Measurements from ENCODE around the gene SDK1.

SDK1 gene

GRCh38 chr7:3924277-3924676, 623.2 kb downstream of the SDK1 start (continued):
- TF ChIP-seq KLF16 (tag by site-specific recombination; IDR thresholded peaks at IDR 0.05): no peak
- no peak for TF ChIP-seq ZSCAN30 (tag by site-specific recombination; IDR thresholded peaks at IDR 0.05)
- TF ChIP-seq ZBTB17 (tag by site-specific recombination; IDR thresholded peaks at IDR 0.05): no peak
- no peak for TF ChIP-seq ZNF837 (tag by site-specific recombination; IDR thresholded peaks at IDR 0.05)
- no peak for TF ChIP-seq ZNF16 (tag by site-specific recombination; IDR thresholded peaks at IDR 0.05; ENCODE audit: low read depth)
- TF ChIP-seq ZNF560 (tag by site-specific recombination; IDR thresholded peaks at IDR 0.05; ENCODE audit: borderline replicate concordance): no peak
- no peak for TF ChIP-seq ZNF585B (tag by site-specific recombination; IDR thresholded peaks at IDR 0.05)
- no peak for TF ChIP-seq SCRT1 (tag by site-specific recombination; IDR thresholded peaks at IDR 0.05; ENCODE audit: borderline replicate concordance)

- no peaks in the 10 kb centered on the region for H3K9me3 ChIP-seq (ENCODE audit: control insufficient read depth, insufficient read depth, low read depth, low read length)
- TF ChIP-seq ZNF138 (tag by site-specific recombination; IDR thresholded peaks at IDR 0.05; ENCODE audit: borderline replicate concordance) (no peak), SETDB1 (IDR thresholded peaks at IDR 0.05; ENCODE audit: insufficient read length, low read length) (no peak), ZNF585B (tag by site-specific recombination; IDR thresholded peaks at IDR 0.05) (no peak), ZNF707 (tag by site-specific recombination; IDR thresholded peaks at IDR 0.05) (no peak), ZBTB21 (tag by site-specific recombination; IDR thresholded peaks at IDR 0.05) (no peak)
- TF ChIP-seq, protein P1, sequence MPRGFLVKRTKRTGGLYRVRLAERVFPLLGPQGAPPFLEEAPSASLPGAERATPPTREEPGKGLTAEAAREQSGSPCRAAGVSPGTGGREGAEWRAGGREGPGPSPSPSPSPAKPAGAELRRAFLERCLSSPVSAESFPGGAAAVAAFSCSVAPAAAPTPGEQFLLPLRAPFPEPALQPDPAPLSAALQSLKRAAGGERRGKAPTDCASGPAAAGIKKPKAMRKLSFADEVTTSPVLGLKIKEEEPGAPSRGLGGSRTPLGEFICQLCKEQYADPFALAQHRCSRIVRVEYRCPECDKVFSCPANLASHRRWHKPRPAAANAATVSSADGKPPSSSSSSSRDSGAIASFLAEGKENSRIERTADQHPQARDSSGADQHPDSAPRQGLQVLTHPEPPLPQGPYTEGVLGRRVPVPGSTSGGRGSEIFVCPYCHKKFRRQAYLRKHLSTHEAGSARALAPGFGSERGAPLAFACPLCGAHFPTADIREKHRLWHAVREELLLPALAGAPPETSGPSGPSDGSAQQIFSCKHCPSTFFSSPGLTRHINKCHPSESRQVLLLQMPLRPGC (tag by site-specific recombination; IDR thresholded peaks at IDR 0.05): no peak
- POLR2A ChIA-PET: no interaction called here
- H3K36me3 ChIP-seq (ENCODE audit: control insufficient read depth in 2 of 2, insufficient read depth in 1 of 2, low read length in 2 of 2): no peaks in the 10 kb centered on the region
- CTCF ChIA-PET: interaction anchor here (0.7 kb wide), 1 partner anchor 97 kb away, joined by 4 read pairs; no protein-coding TSS in a partner anchor
- H3K4me3 ChIP-seq (ENCODE audit: low read depth, low read length): no peak overlapping the region
- H3K27ac ChIP-seq (ENCODE audit: extremely low read depth, low read depth, low read length): no peak overlapping the region
- no peaks in the 10 kb centered on the region for H3K4me1 ChIP-seq (ENCODE audit: control insufficient read depth, insufficient read depth, low read length)
Measured at GRCh38 chr7:3927446-3928110, 626.5 kb downstream of the SDK1 start.

GRCh38 chr7:3928727-3929515, 627.9 kb downstream of the SDK1 start:
- ChIA-PET CTCF (interaction anchor here (1.4 kb wide), 1 partner anchor 32 kb away, joined by 3 read pairs; no protein-coding TSS in a partner anchor), POLR2A (no interaction called here)
- Histone ChIP-seq H3K4me3 (ENCODE audit: low read depth, low read length) (no peak overlapping the region), H3K36me3 (ENCODE audit: control insufficient read depth in 2 of 2, insufficient read depth in 1 of 2, low read length in 2 of 2) (no peaks in the 10 kb centered on the region), H3K4me1 (ENCODE audit: control insufficient read depth, insufficient read depth, low read length) (no peaks in the 10 kb centered on the region), H3K9me3 (ENCODE audit: control insufficient read depth, insufficient read depth, low read depth, low read length) (no peaks in the 10 kb centered on the region), H3K27ac (ENCODE audit: extremely low read depth, low read depth, low read length) (no peak overlapping the region)
- no peak for TF ChIP-seq ZBTB7A (tag by site-specific recombination; IDR thresholded peaks at IDR 0.05; ENCODE audit: low read depth)
- no peak for TF ChIP-seq RBAK (tag by site-specific recombination; IDR thresholded peaks at IDR 0.05)
- TF ChIP-seq ZEB2 (tag by site-specific recombination; IDR thresholded peaks at IDR 0.05): no peak
- TF ChIP-seq KLF8 (tag by site-specific recombination; IDR thresholded peaks at IDR 0.05): no peak

- H3K27ac ChIP-seq (ENCODE audit: extremely low read depth, low read depth, low read length): no peak overlapping the region
- no peaks in the 10 kb centered on the region for H3K4me1 ChIP-seq (ENCODE audit: control insufficient read depth, insufficient read depth, low read length)
- POLR2A ChIA-PET: no interaction called here
- CTCF ChIA-PET: interaction anchor here (0.6 to 0.7 kb wide), 2 partner anchors 171 to 700 kb away, joined by 3 to 7 read pairs; no protein-coding TSS in a partner anchor
- H3K4me3 ChIP-seq (ENCODE audit: low read depth, low read length): no peak overlapping the region
- no peaks in the 10 kb centered on the region for H3K36me3 ChIP-seq (ENCODE audit: control insufficient read depth in 2 of 2, insufficient read depth in 1 of 2, low read length in 2 of 2)
- no peaks in the 10 kb centered on the region for H3K9me3 ChIP-seq (ENCODE audit: control insufficient read depth, insufficient read depth, low read depth, low read length)
- TF ChIP-seq SP3 (tag by site-specific recombination; IDR thresholded peaks at IDR 0.05) (no peak), PRDM4 (tag by site-specific recombination; IDR thresholded peaks at IDR 0.05) (no peak), GFI1B (tag by site-specific recombination; IDR thresholded peaks at IDR 0.05) (no peak), ZNF266 (tag by site-specific recombination; IDR thresholded peaks at IDR 0.05; ENCODE audit: low read depth) (no peak), RBAK (tag by site-specific recombination; IDR thresholded peaks at IDR 0.05) (no peak), GLIS2 (tag by site-specific recombination; IDR thresholded peaks at IDR 0.05) (no peak)
- TF ChIP-seq, protein P2, sequence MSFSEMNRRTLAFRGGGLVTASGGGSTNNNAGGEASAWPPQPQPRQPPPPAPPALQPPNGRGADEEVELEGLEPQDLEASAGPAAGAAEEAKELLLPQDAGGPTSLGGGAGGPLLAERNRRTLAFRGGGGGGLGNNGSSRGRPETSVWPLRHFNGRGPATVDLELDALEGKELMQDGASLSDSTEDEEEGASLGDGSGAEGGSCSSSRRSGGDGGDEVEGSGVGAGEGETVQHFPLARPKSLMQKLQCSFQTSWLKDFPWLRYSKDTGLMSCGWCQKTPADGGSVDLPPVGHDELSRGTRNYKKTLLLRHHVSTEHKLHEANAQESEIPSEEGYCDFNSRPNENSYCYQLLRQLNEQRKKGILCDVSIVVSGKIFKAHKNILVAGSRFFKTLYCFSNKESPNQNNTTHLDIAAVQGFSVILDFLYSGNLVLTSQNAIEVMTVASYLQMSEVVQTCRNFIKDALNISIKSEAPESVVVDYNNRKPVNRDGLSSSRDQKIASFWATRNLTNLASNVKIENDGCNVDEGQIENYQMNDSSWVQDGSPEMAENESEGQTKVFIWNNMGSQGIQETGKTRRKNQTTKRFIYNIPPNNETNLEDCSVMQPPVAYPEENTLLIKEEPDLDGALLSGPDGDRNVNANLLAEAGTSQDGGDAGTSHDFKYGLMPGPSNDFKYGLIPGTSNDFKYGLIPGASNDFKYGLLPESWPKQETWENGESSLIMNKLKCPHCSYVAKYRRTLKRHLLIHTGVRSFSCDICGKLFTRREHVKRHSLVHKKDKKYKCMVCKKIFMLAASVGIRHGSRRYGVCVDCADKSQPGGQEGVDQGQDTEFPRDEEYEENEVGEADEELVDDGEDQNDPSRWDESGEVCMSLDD (tag by site-specific recombination; IDR thresholded peaks at IDR 0.05): no peak
Measured at GRCh38 chr7:3931843-3932242, 630.8 kb downstream of the SDK1 start.

Measured in HEK293 (cell line).